GM18502 (cell line): ENCODE measurements around the gene SSPN.

Experiments used
- ATAC-seq: cut with Tn5 transposase; IDR thresholded peaks from one replicate; pipeline ENCODE4 v1.9.1; 2021; ENCODE audit warnings: mild to moderate bottlenecking; ENCODE audit not compliant: unreplicated experiment, poor library complexity

The SSPN gene, protein sequence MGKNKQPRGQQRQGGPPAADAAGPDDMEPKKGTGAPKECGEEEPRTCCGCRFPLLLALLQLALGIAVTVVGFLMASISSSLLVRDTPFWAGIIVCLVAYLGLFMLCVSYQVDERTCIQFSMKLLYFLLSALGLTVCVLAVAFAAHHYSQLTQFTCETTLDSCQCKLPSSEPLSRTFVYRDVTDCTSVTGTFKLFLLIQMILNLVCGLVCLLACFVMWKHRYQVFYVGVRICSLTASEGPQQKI

DNA sequence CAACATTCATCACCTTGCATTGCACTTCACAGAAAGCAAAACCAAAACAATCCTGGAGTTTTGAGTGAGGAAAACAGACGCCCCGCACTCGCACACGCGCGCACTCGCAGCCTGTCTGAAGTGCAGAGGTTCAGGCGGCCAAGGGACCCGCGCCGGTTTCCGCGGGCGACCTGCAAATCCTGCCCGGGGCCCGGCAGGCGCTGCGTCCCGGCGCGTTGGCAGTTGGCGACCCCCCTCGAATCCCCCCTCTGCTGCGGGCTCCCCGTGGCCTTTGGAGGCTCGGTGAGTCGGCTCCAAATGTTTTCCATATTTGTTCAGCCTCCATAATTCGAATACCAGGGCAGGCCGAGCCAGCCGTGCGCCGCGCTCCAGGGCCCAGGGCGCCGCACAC is at the start of gene SSPN:
SSPN (plus strand) TSS at position 324 of the 391 bp plus-strand sequence. CDS start 100 bp downstream, outside the sequence.
- peak; percentile 30 for ATAC-seq

DNA sequence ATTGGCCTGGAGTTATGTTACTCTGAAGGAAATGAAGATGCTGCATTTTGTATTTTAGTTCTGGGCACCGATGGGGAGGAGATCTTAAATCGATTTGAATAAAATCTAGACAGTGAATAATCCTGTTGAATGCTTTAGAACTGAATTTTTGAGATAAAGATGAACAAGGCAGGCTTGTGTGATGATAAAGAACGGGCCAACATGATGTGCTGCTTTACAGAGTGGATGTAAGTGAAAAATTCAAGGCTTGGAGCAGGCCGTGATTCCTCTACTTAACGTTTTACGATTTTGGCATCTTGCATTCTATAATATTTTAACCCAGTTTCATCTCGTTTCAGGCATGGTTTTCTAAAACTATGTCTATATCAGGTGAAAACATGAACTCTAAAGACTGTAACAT is 47.1 kb upstream of the SSPN start:
- ATAC-seq = no peak

DNA sequence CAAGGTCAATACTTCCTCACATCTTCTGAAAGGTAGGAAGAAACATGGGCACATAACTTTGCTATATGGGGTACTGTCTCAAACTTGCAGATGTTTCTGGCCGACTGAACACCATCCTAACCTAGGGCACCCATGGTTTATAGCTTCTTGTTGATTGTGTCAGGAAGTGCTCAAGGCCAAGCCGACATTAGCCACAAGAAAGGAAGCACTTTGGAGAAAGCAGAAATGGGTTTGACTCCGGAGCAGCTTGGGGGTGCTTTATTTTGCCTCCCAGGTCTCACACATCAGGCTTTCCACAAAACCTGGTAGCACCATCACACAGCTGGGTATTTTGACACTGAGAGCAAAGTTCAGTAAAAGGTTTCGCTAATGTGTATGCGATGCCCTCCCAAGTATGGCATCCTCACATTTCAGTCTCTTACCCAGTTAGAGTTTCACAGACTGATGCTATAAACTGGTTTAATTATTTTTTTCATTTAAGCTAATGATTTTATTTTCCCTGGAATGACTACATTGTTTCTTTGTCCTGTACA is 45.3 kb upstream of the SSPN start:
- no peak for ATAC-seq

DNA sequence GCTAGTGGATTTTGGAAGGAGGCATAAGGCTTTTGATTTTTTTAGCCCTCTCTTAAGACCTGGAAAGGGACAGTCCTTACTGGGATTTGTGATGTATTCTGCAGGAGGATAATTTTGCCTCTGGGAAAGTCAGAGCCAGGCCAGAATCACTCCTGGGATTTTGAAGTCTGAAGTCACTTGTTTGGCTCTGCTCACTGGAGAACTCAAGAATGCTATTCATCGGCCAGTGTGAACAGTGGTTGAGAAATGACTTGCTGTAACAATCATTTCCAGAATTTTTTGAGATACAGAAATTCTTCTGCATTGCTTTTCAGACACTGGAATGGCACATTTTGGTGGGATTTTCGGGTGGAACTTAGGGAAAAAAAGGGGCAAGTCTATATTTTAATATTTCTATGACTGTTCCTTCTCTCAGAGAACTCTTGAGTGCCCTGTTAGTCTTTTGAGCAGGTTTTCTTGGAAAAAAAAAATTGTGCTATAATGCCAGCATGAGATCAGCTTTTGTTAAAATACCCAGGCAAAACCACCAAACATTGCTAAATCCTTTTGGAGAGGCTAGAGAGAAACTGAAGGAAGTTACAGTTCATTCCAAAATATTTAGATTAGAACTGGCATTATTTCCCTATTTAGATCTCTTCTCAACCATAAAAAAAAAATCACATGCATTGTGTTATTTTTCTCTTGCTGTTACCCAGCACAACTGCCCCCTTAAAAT is 44.5 kb upstream of the SSPN start:
- no peak for ATAC-seq

DNA sequence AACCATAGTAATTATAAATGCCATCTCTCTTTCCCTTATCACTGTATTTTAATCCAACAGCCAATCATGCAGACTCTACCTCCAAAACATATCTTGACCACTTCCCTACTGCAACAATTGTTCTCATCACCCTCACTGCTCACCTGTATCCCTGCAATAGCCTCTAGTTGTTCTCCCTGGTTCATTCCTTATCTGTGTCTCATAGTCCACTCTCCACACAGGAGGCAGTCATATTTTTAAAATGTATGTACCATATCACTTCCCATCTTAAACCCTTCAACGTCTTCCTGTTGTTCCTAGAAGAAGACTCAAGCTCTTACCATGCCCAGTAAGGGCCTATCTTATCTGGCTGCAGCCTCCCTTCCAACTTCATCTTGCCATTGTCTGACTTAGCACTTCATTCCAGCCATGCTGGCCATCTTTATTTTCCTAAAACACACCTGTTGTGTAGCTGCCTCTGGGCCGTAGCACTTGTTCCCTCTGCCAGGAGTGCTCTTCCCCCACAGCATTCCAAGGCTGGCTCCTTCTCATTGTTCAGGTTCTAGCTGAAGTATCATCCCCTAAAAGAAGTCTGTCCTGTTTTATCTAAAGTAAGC is 42.8 kb upstream of the SSPN start:
- ATAC-seq = no peak

DNA sequence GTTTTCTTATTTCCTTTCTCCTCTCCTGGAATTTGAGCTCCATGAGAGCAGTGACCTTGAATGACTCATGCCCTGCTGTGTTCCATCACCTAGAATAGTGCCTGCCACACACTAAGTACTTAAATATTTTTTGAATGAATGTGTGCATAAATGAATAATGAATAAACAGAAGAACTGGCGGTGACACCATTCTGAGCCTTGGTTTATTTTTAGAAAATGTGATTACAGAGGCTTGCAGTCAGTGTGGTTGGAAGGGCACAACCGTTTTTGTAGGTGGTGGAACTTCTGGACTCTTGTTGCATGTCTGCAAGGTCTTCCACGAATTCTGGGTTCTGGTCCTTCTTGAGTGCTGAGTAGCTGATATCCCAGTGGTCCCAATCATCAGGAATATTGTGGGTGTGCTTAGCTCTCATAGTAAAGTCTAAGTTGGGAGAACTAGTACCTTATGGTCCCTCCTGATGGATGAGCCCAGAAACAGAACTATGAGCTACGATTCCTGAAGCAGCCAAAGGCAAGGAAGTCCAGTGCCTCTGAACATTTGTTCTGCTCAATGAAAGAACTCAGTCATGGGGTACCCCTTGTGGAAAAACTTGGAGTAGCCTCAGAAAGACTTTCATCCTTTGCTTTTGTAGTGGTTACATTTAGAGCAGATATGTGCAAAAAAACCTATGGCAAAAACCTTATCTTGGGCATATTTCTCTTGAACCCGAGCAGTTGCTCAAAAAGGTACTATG is 41.8 kb upstream of the SSPN start:
- ATAC-seq = no peak

DNA sequence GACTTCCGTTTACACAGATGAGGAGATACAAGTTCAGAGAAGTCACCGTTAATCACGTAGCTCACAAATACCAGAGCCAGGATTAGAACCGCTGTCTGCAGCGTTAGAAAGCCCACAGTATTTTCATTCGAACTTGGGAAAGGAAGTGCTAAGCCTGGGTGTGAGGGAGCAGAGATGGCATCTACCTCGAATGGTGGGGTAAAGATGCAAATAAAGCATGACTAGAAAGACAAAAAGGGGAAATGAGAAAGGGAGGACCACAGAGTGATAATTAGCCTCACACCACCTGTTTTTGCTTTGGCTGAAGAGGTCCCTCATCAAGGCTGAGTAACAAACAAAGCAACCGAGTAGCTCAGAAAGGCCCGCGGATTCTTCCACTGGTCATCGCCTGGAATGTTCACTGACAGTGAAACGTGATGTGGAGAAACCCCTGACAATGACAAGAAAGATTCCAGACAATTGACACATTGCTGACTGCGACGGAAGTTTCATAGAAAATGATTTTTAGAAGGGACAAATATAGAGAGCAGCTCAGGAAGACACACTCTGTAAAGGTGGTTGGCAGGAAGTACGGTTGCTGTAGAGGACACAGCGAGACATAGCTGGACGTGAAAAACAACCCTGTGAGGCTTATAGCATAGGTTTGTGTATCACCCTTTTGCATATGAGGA is 39.0 kb upstream of the SSPN start:
- peak; percentile 90 for ATAC-seq

DNA sequence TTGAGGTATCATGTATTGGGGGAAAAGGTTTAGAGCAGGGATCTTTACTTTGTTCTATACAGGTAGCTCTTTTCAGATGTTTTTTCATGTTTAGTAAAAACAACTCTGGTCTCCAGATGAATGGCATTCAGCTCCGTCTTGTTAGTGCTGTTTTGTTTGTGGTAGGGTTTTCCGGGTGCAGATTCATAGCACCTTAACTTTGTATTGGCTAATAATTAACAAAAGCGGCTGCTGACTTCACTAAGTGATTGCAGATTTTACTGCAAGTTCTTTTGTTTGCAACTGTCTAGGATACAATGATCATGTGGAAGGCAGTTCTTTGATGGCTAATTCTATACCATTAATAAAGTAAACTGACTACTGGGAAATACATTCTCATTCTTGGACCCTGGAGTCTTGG is 38.4 kb upstream of the SSPN start:
- ATAC-seq = peak; percentile 16

DNA sequence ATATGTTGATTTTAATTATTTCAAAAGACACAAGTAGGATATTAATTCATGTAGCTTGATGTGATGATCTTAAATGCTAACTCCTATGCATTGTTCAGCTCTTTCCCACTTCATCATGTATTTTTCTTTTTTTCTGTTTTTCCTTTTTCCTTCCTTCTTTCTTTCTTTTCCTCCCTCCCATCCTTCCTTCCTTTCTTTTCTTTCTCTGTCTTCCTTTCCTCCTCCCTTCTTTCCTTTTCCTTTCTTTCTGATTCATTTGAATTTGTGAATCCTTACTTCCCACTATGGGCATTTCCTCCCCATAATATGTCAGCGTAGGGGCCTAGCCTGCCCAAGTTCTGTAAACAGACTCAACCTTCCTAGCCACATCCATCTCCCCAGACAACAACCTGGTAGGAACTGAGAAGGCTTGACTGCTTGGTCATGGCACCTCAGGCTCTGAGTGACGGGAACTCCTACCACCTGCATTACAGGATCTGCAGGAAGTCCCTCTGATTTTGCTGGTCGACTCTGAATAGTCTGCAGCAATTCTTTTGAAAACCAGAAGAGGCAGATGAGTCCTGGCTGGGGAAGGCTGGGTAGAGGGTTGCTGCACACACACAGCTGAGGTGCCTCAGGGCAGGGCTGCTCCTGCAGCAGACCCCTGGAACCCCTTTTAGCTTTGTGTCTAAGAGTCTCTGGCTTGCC is 37.2 kb upstream of the SSPN start:
- ATAC-seq = no peak

DNA sequence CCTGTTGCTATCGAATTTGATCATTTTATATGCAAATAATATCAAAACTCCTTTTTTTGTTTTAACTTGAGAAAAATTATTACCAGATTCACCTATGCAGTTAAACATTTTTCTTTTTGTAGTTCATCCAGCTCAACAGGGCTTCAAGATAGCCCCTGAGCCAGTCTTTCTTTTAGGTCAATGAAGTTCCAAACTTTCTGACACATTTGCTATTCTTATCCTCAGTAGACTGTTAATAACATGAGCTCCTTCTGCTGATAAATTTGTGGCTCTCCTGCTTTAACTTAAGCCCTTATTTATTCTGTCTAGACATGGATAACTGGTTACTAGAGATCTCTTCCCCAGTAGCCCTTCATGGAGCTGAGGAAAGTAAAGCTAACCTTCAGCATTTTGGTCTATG is 33.2 kb upstream of the SSPN start:
- ATAC-seq = no peak

DNA sequence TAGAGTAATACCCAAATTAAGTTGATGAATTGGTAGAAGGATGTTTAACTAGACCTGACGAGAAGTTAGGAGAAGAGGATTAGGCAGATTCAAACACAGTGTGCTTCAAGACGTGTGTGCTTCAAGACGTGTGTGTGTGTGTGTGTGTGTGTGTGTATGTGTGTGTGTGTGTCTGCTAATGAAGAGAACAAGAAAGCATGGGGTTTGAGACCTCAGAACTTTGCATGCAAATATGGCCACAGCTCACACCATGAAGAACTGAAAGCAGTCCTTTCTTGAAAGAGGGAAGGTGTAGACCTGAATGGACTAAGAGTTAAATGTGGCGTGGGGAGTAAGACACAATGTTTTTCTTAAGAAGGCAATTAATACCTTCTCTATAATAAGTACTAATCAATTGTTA is 32.5 kb upstream of the SSPN start:
- ATAC-seq = peak; percentile 92

DNA sequence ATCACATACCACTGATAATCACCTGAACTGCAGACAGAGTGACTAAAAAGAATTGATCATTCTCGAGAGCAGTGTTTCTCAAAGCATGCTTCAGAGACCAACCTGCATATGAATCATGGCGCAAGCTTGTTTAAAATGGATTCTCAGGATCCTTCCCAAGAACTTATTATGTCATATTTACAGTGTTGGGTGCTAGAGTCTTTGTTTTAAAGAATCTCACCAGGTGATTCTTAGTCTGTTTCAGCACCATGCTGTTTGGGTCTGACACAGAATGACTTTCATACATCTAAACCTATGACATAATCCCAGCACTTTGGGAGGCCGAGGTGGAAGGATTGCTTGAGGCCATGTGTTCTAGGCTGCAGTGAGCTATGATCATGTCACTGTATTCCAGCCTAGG is 31.3 kb upstream of the SSPN start:
- ATAC-seq = no peak

DNA sequence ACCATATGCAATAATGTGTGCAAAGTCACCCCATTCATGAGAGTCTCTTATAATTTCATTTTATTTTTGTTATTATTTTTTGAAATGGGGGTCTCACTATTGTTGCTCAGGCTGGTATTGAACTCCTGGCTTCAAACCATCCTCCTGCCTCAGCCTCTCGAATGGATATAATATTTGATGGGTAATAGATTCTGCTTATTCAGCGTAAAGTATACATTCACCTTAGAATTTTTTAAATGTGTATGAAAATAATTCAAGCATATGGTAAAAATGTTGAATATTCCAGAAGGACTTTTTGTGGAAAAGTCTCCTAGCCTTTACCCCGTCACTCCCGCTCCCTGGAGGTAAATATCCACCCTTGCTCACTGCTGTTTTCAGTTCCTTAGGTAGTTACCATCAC is 23.4 kb upstream of the SSPN start:
- ATAC-seq = no peak

DNA sequence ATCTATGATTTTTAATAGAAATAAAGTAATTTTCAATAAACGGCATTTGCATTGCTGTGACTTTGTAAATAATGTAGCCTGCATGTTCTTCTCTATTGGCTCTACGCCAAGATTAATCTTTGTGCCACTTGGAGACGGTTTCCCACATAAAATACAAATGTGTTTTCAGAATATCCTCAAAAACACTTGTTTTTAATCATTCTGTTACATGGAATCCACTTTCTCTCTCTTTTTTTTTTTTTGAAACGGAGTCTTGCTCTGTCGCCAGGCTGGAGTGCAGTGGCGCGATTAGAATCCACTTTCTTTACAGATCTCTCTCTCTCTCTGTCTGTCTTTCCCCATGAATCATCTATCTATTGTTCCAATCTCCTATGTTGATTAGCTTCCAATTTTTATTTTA is 22.8 kb upstream of the SSPN start:
- ATAC-seq = no peak

DNA sequence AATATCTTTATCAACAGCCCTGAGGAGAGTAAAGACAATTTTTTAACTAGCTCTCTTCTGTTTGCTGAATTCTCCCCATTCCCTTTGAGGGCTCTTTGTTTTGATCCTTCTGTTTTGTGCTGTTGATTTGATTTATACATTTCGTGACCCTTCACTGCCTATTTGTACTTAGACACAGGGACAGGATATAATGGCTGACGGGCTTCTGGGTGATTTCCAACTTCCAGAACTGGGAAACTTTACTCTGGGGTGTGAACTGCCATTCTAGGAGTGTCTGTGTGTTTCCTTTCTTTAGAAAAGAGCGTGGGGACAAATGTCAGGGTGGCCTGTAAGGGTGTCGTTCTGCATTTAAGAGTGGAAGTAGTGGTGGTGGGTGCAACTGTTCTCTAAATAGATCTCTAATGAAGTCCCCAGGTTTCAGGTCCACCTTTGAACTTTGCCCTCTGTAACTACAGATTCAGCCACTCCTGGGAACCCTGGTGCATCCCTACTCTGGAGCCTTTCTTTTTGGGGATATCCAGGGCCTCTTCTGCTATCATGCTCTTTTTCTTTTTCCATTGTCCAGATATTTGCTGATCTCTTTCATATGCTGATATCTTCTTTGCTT is 22.3 kb upstream of the SSPN start:
- no peak for ATAC-seq

DNA sequence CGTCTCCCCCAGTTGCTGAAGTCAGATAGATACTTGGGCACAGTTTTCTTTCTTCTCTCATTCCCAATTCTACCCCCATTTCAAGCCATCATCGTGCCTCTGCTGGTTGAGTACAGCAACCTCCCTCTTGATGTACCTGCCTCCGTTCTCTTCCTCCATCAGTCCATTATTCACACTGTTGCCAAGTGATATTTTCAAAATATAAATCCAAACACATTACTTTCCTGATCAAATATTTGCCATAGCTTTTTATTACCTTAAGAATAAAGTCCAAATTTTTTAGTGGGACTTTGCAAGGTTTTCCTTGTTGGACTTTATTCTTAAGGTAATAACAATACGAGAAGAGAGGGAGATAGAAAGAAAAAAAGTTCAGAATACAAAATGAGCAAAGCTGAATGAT is 18.6 kb upstream of the SSPN start:
- ATAC-seq = no peak

DNA sequence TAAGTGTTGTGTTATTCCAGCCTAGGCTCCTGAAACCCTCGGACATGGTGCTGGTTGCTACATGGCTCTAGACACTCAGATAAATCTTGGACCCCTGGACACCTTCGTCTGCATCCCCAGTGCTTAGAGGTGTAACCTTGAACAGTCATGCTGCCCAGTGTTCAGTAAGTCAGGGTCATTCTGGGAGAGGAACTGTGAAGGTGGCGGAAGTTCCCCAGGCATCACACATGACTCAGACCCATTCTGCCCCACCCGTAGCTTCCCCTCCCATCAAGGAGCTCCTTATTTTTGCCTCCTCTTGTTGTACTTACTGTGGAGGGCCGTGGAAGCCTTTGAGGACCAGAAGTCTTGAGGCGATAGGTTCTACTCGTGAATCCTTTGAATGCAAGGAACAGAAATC is 18.1 kb upstream of the SSPN start:
- ATAC-seq = peak; percentile 74

DNA sequence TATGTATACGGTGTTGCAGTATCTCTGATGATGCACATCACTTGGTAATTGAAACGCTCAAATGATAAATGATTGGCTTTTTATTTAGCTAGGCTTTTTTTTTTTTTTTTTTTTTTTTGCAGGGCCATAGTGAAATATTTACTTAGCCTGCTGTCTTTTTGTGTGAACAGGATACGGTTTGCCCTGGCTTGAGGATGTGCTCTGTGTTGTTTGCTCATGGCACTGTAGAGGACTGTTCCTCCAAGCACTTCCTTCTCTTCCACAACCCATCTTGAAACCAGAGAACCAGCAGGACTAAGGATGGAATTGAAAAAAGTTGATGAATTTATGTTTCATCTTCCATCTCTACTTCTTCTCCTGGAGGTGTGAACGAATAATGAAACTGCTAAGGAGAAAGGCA is 15.5 kb upstream of the SSPN start:
- ATAC-seq = no peak

DNA sequence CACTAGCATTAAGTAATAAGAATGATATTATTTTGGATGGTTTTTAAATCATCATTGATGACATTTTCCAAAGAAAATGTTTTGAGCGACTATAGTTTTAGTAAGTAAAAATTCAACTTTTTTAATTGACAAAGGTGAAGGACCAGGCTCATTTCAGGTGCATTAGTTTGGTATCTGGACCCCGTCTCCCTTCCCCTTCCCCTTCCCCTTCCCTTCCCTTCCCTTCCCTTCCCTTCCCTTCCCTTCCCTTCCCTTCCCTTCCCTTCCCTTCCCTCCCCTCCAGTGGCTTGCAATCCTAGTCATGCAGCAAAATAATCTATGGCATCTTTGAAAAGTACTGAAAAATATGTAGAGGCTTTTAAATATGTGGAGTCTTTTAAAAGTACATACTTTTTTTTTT is 13.0 kb upstream of the SSPN start:
- ATAC-seq = no peak
